Caki2 (cell line): ENCODE data around the gene KCNJ6. TPM values are rescaled to one million over a fixed set of nuclear protein-coding genes. Genes with fewer than 3 reads are reported as not detected.
A peak's percentile ranks its signal among the peaks of the same experiment; 100 is the strongest.

Experiments used
- DNase-seq: peaks from one replicate; pipeline ENCODE4 v3.0.0-alpha.2; 2015; ENCODE audit warnings: low read depth
- in situ Hi-C: cut with HindIII; loops from 2 replicates; pipeline ENCODE4 v1.10.0; 2016; ENCODE audit warnings: low sequenced_read_pairs, low pct_unique_long_range_greater_than_20kb, mixed read lengths
- total RNA-seq: library from RNA; depleted of rRNA; stranded (reverse); fragments of >200 nt; shearing (Covaris generic); gene quantifications from 2 replicates; pipeline ENCODE4 v1.2.3, GENCODE V29; 2014; ENCODE audit warnings: low replicate concordance

Gene KCNJ6
- total RNA-seq, 1 experiment from 2014 or later, result not detected

GRCh38 chr21:37873655-37874054, 42.6 kb downstream of the KCNJ6 start:
- no peak for DNase-seq
- in situ Hi-C loops, result no loop called here

GRCh38 chr21:37871121-37871862, 45.0 kb downstream of the KCNJ6 start:
- DNase-seq, result no peak
- in situ Hi-C loops, result no loop called here

- in situ Hi-C loops, result no loop called here
- DNase-seq, result no peak
Observed at GRCh38 chr21:37870221-37870620, 46.0 kb downstream of the KCNJ6 start.

GRCh38 chr21:37869661-37870060, 46.6 kb downstream of the KCNJ6 start:
- DNase-seq, result no peak
- in situ Hi-C loops, result no loop called here

GRCh38 chr21:37868446-37869295, 47.6 kb downstream of the KCNJ6 start:
- no peak for DNase-seq
- in situ Hi-C loops, result no loop called here

GRCh38 chr21:37866027-37866426, 50.2 kb downstream of the KCNJ6 start:
- in situ Hi-C loops, result no loop called here
- DNase-seq, result peak; percentile 48

- DNase-seq, result no peak
- in situ Hi-C loops, result no loop called here
Observed at GRCh38 chr21:37865156-37865555, 51.1 kb downstream of the KCNJ6 start.

GRCh38 chr21:37863842-37864241, 52.4 kb downstream of the KCNJ6 start:
- DNase-seq, result no peak

GRCh38 chr21:37862536-37862935, 53.7 kb downstream of the KCNJ6 start:
- in situ Hi-C loops, result no loop called here
- peak; percentile 47 for DNase-seq

More at GRCh38 chr21:37863842-37864241, 52.4 kb downstream of the KCNJ6 start:
- in situ Hi-C loops, result no loop called here

GRCh38 chr21:37861561-37861960, 54.7 kb downstream of the KCNJ6 start:
- in situ Hi-C loops, result no loop called here
- DNase-seq, result no peak

GRCh38 chr21:37860416-37860815, 55.8 kb downstream of the KCNJ6 start:
- no peak for DNase-seq

GRCh38 chr21:37855647-37856625, 60.3 kb downstream of the KCNJ6 start:
- in situ Hi-C loops, result no loop called here
- no peak for DNase-seq

More at GRCh38 chr21:37860416-37860815, 55.8 kb downstream of the KCNJ6 start:
- in situ Hi-C loops, result no loop called here

GRCh38 chr21:37855271-37855646, 61.0 kb downstream of the KCNJ6 start:
- in situ Hi-C loops, result no loop called here
- DNase-seq, result no peak

GRCh38 chr21:37849506-37850102, 66.7 kb downstream of the KCNJ6 start:
- in situ Hi-C loops, result no loop called here
- no peak for DNase-seq

- no peak for DNase-seq
- in situ Hi-C loops, result no loop called here
Observed at GRCh38 chr21:37848721-37849490, 67.4 kb downstream of the KCNJ6 start.

GRCh38 chr21:37845535-37845934, 70.7 kb downstream of the KCNJ6 start:
- DNase-seq, result no peak
- in situ Hi-C loops, result no loop called here

GRCh38 chr21:37843191-37843590, 73.1 kb downstream of the KCNJ6 start:
- in situ Hi-C loops, result no loop called here
- no peak for DNase-seq
